Immature natural killer cell (primary cell): Measurements from ENCODE around the gene TFR2. TPM values are rescaled to one million over a fixed set of nuclear protein-coding genes. Genes with fewer than 3 reads are reported as not detected.

ENCODE experiments used
- DNase-seq, 3 donors: peaks; one replicate each; pipeline ENCODE4 v3.0.0; 2022; ENCODE audit warnings: mixed read lengths in 1 of 3
- H3K27ac Mint-ChIP-seq, 6 donors: one replicate each; pipeline ENCODE4 v1.8.0; 2020; ENCODE audit warnings: mixed read lengths in 6 of 6, mild to moderate bottlenecking in 5 of 6, inconsistent platforms in 4 of 6, moderate library complexity in 3 of 6
- H3K27me3 Mint-ChIP-seq, 3 donors: one replicate each; pipeline ENCODE4 v1.8.0; 2020 to 2021; ENCODE audit warnings: low read depth in 3 of 3, mild to moderate bottlenecking in 3 of 3, mixed read lengths in 3 of 3, moderate library complexity in 3 of 3, inconsistent platforms in 1 of 3
- H3K36me3 Mint-ChIP-seq, 3 donors: one replicate each; pipeline ENCODE4 v1.8.0; 2020; ENCODE audit warnings: mixed read lengths in 3 of 3, inconsistent platforms in 2 of 3, mild to moderate bottlenecking in 2 of 3
- H3K4me1 Mint-ChIP-seq, 2 donors: one replicate each; pipeline ENCODE4 v1.8.0; 2020; ENCODE audit warnings: inconsistent platforms in 2 of 2, mild to moderate bottlenecking in 2 of 2, mixed read lengths in 2 of 2, moderate library complexity in 1 of 2
- H3K4me3 Mint-ChIP-seq, 5 donors: one replicate each; pipeline ENCODE4 v1.8.0; 2020; ENCODE audit warnings: mild to moderate bottlenecking in 5 of 5, mixed read lengths in 5 of 5, inconsistent platforms in 3 of 5, moderate library complexity in 3 of 5
- H3K9me3 Mint-ChIP-seq, 6 donors: one replicate each; pipeline ENCODE4 v1.8.0; 2020; ENCODE audit warnings: mild to moderate bottlenecking in 6 of 6, mixed read lengths in 6 of 6, inconsistent platforms in 4 of 6, moderate library complexity in 3 of 6
- polyA plus RNA-seq, 3 donors: library from polyadenylated mRNA; unstranded; fragments of 300-500 nt; fragmentation: Illumina TruSeq; gene quantifications; one replicate each; pipeline ENCODE4 v1.2.3, GENCODE V29; 2021

Gene TFR2
- polyA plus RNA-seq, 3 donors from 2014 or later: 0.85 to 1.8 (median 1.1) TPM

DNA sequence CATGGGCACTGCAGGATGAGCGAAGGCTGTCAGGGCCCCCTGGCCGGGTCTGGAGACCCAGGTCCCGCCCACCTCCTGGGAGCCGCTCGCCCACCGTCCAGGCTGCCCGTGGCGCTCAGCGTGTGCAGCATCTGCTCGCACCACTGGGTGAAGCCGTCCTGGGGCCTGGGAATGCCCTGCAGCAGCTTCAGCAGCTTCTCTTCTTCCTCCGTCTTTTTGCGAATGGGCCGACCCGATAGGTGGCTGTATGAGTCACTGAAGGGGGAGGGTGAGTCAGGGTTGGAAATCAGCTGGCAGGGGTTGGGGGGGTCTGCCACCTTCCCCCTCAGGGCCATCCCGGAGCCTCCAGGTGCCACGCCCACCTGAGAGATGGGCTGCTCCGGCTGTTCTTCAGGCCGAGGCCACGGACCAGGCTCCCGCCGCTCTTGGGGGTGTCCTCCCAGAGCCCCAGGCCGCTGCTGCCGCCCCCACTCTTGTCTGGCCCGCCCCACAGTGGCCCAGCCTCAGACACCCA is 40.9 kb upstream of the TFR2 start:
- Mint-ChIP-seq H3K4me3 (no peak overlapping the region), H3K27me3 (peaks cover 4 to 5% (median 4%) of the 10 kb centered on the region in 3 donors), H3K36me3 (peaks cover 0 to 16% (median 0%) of the 10 kb centered on the region in 3 donors), H3K4me1 (peaks cover 15 to 18% of the 10 kb centered on the region in 2 donors), H3K27ac (no peak overlapping the region), H3K9me3 (no peaks in the 10 kb centered on the region)
- DNase-seq: no peak

DNA sequence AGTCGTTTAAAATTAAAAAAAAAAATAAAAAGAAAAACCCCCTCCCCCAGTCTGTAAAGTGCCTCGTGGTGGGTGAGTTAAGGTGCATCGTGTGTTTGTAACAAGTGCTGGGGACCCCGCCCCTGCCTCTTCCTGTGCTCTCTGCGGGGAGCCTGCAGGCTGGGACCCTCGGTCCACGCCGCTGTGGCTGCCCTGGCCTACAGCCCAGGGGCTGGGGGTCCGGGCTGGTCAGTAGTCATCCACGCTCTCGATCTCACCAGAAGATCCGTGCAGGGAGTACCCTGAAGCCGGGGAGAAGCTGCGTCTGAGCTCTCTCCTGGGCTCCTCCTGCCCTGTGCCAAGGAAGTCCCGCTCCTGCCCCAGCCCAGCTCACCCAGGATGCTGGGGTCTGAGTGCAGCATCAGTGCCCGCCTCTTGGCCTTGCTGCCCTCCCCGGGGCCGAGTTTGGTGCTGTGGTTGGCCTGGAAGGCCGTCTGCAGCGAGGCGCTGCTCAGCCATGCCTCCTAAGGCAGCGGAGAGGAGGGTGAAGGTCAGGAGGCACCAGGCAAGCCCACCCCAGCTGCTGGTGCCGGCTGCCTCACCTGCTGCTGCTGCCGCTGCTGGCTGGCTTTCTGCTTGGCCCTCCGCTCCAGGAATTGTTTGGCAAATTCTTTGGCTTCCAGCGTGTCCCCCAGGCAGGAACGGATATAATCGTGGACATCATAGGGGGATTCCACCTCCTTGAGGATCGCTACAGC is 40.3 kb upstream of the TFR2 start:
- Mint-ChIP-seq H3K4me3 (no peak overlapping the region), H3K36me3 (peaks cover 0 to 16% (median 0%) of the 10 kb centered on the region in 3 donors), H3K4me1 (peaks cover 15 to 23% of the 10 kb centered on the region in 2 donors), H3K27me3 (peaks cover 3 to 5% (median 4%) of the 10 kb centered on the region in 3 donors), H3K9me3 (no peaks in the 10 kb centered on the region), H3K27ac (peak overlapping the region in 2 of 6 donors; percentile 40 to 55)
- no peak for DNase-seq

DNA sequence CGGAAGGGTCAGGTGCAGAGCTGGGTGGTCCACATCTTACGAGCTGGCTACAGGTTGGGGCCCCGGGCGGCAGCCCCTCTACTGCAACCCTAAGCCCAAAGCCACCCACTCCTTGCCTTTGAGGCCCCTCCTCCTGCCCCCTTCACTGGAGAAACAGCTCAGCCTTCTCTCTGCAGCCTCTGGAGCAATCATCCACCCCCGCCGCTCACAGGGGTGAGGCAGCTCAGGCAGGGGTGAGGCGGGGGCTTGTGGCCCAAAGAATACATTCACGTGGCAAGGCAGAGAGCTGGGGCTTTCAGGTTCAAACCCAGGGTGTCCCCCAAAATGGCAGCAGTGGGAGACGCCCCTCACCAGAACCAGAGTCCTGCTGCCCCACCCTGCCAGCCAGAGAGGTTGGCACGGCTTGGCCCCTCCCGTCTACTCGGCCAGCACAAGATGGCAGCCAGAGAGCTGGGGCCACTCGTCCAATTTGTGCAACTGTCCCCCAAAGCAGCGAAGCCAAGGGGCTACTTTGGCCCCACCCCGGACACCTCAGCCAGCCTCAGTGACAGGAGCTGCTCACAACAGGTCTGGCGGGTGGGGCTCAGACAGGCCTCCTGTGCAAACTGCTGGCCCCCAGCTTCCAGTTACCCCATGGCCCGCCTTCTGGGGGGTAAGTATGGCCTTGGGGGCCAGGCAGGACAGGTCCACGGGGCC is 39.4 kb upstream of the TFR2 start:
- H3K4me1 Mint-ChIP-seq: peaks cover 15 to 27% of the 10 kb centered on the region in 2 donors
- DNase-seq: no peak
- peaks cover 4 to 11% (median 5%) of the 10 kb centered on the region in 3 donors for H3K27me3 Mint-ChIP-seq
- no peaks in the 10 kb centered on the region for H3K9me3 Mint-ChIP-seq
- H3K27ac Mint-ChIP-seq: peak overlapping the region in 3 of 6 donors; percentile 76 to 88 (median 85)
- H3K36me3 Mint-ChIP-seq: peaks cover 0 to 16% (median 0%) of the 10 kb centered on the region in 3 donors
- peak overlapping the region in 1 of 5 donors; percentile 30 for H3K4me3 Mint-ChIP-seq

DNA sequence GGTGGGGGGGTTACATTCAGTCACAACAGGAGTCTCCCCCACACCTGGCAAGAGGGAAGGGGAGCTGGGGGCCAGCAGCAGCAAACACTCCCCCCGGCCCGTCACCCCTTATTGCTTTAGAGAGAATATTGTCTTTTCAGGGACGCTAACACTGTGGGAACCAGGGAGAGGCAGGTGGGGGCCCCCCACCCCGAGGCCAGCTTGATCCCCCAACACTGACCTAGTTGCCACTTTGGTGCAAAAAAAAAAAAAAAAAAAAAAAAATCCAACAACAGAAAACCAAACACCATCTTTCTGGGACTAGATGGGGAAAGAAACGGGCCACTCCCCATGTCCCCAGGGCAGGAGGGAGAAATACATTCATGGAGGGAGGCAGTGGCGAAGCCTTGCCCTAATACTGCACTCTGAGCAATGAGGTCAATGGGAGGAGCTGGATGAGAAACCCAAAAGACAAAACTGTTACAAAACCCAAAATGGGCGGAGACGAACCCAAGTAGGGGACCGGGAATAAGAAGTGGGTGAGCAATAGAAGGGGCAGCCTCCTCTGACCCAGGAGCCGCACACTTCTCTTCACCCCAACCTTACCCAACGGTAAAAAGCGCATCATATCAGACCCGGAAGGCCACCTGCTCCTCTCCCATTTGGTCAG is 38.7 kb upstream of the TFR2 start:
- Mint-ChIP-seq H3K4me1 (peaks cover 15 to 27% of the 10 kb centered on the region in 2 donors), H3K36me3 (peaks cover 0 to 11% (median 0%) of the 10 kb centered on the region in 3 donors)
- DNase-seq: no peak

DNA sequence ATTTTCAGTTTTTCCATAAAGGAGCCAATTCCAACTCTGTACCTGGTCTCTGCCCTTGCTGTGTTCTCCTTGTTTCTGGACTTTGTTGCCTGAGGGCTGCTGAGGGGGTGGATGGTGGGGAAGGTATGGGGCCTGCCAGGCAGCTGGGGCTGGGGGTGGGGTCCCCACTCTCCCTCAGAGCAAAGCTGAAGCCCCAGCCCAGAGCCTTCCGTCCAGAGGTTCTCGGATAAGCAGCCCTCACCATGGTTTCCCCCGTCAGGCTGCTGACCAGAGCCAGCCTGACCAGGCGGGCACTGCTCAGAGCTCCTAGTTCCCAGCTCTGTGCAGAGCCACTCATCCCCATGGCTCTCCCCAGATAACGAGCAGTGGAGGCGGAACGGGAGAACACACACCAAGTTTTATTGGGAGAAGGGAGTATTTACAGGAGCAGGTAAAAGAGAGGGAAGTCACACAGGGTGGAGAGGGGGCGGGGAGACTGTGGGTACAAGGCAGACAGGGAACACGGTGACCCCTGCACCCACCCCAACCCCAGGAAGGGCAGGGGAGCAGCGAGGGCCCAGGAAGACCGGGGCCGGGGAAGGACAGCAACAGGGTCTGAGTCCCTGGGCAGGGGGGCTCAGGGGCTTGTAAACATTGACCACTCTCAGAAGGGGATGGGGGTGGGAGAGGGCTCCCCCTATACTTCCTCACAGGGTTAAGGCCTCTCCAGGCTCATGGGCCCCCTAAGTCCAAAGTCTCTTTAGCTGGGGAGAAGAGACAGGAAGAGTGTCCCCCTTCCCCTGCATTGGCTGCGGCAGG is 38.0 kb upstream of the TFR2 start:
- no peak overlapping the region for H3K4me3 Mint-ChIP-seq
- H3K4me1 Mint-ChIP-seq: peaks cover 15 to 27% of the 10 kb centered on the region in 2 donors
- no peak for DNase-seq
- peaks cover 0 to 11% (median 0%) of the 10 kb centered on the region in 3 donors for H3K36me3 Mint-ChIP-seq
- no peaks in the 10 kb centered on the region for H3K9me3 Mint-ChIP-seq
- H3K27ac Mint-ChIP-seq: peak overlapping the region in 5 of 6 donors; percentile 31 to 88 (median 81)
- H3K27me3 Mint-ChIP-seq: peaks cover 8 to 18% (median 12%) of the 10 kb centered on the region in 3 donors

More for the DNA sequence above, 38.7 kb upstream of the TFR2 start:
- Mint-ChIP-seq H3K27me3 (peaks cover 6 to 14% (median 7%) of the 10 kb centered on the region in 3 donors), H3K4me3 (peak overlapping the region in 1 of 5 donors; percentile 4), H3K27ac (peak overlapping the region; percentile 63 to 88 (median 77)), H3K9me3 (no peaks in the 10 kb centered on the region)

DNA sequence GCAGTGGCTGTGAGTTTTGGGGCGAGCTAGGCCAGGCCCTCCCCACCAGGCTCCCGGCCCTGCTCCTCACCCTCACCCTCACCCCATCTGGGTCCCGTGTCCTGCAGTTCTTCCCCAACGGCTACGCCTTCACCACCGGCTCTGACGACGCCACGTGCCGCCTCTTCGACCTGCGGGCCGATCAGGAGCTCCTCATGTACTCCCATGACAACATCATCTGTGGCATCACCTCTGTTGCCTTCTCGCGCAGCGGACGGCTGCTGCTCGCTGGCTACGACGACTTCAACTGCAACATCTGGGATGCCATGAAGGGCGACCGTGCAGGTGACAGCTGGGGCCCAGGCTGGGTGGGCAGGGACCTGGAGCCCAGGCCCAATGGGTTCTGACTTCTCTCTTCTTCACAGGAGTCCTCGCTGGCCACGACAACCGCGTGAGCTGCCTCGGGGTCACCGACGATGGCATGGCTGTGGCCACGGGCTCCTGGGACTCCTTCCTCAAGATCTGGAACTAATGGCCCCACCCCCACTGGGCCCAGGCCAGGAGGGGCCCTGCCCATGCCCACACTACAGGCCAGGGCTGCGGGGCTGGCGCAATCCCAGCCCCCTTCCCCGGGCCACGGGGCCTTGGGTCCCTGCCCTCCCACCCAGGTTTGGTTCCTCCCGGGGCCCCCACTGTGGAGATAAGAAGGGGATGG is 37.1 kb upstream of the TFR2 start:
- Mint-ChIP-seq H3K36me3 (peaks cover 0 to 11% (median 0%) of the 10 kb centered on the region in 3 donors), H3K9me3 (no peaks in the 10 kb centered on the region), H3K27me3 (peaks cover 14 to 26% (median 19%) of the 10 kb centered on the region in 3 donors), H3K4me1 (peaks cover 15 to 27% of the 10 kb centered on the region in 2 donors), H3K27ac (peak overlapping the region; percentile 41 to 88 (median 74)), H3K4me3 (peak overlapping the region in 1 of 5 donors; percentile 4)
- DNase-seq: no peak

DNA sequence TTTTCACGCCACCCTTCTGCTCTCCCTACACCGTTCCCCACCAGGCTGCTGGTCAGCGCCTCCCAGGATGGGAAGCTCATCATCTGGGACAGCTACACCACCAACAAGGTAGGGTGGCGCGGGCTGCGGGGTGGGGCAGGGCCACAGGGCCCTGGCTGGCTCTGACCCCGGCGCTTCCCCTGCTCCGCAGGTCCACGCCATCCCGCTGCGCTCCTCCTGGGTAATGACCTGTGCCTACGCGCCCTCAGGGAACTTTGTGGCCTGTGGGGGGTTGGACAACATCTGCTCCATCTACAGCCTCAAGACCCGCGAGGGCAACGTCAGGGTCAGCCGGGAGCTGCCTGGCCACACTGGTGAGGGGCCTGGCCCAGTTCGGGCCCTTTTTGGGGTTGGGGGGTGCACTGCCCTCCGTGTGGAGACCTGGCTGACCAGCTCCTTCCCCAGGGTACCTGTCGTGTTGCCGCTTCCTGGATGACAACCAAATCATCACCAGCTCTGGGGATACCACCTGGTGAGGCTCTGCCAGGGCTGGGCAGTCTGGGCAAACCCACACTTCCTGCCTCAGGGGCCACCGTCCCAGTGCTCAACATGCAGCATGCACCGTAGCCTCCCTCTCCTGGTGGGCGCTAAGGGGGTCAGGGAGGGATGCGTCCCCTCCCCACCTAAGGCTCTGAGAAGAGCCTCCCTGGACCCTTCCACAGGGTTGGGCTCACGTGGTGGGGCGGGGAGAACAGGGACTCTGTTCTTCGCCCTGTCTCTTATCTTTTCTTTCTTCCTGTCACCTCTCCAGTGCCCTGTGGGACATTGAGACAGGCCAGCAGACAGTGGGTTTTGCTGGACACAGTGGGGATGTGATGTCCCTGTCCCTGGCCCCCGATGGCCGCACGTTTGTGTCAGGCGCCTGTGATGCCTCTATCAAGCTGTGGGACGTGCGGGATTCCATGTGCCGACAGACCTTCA is 36.2 kb upstream of the TFR2 start:
- DNase-seq: no peak
- H3K27ac Mint-ChIP-seq: peak overlapping the region; percentile 88 to 98 (median 94)
- no peaks in the 10 kb centered on the region for H3K9me3 Mint-ChIP-seq
- H3K4me3 Mint-ChIP-seq: peak overlapping the region in 4 of 5 donors; percentile 6 to 83 (median 42)
- peaks cover 15 to 31% of the 10 kb centered on the region in 2 donors for H3K4me1 Mint-ChIP-seq
- H3K36me3 Mint-ChIP-seq: peaks cover 0 to 11% (median 0%) of the 10 kb centered on the region in 3 donors
- H3K27me3 Mint-ChIP-seq: peaks cover 21 to 34% (median 24%) of the 10 kb centered on the region in 3 donors

DNA sequence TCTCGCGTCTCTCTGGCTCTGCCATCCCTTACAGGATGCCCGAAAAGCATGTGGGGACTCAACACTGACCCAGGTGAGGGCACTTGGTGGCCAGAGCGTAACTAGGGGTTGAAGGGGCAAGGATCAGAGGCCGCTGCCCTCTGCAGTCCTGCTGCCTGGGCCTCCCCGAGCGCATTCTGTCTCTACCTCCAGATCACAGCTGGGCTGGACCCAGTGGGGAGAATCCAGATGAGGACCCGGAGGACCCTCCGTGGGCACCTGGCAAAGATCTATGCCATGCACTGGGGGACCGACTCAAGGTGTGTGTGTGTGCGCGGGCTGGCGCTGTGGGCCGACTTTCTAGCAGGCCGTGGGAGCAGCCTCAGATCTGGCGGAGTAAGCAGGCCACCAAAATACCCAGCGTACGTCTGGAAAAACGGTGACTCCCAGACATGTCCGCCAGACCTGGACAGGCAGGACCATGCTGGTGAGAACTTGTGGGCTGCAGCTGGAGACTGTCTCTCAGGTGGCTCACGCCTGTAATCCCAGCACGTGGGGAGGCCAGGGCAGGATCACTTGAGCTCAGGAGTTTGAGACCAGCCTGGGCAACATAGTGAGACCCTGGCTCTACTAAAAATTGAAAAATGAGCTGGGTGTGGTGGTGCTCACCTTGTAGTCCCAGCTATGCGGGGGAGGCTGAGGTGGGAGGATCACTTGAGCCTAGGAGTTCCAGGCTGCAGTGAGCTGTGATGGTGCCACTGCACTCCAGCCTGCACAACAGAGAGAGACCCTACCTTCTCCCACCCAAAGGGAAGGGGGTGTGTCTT is 35.4 kb upstream of the TFR2 start:
- H3K36me3 Mint-ChIP-seq: peaks cover 0 to 11% (median 0%) of the 10 kb centered on the region in 3 donors
- DNase-seq: no peak
- peak overlapping the region; percentile 72 to 89 (median 83) for H3K4me3 Mint-ChIP-seq
- H3K4me1 Mint-ChIP-seq: peaks cover 15 to 33% of the 10 kb centered on the region in 2 donors
- no peaks in the 10 kb centered on the region for H3K9me3 Mint-ChIP-seq
- H3K27me3 Mint-ChIP-seq: peaks cover 23 to 35% (median 24%) of the 10 kb centered on the region in 3 donors
- peak overlapping the region; percentile 88 to 98 (median 94) for H3K27ac Mint-ChIP-seq

DNA sequence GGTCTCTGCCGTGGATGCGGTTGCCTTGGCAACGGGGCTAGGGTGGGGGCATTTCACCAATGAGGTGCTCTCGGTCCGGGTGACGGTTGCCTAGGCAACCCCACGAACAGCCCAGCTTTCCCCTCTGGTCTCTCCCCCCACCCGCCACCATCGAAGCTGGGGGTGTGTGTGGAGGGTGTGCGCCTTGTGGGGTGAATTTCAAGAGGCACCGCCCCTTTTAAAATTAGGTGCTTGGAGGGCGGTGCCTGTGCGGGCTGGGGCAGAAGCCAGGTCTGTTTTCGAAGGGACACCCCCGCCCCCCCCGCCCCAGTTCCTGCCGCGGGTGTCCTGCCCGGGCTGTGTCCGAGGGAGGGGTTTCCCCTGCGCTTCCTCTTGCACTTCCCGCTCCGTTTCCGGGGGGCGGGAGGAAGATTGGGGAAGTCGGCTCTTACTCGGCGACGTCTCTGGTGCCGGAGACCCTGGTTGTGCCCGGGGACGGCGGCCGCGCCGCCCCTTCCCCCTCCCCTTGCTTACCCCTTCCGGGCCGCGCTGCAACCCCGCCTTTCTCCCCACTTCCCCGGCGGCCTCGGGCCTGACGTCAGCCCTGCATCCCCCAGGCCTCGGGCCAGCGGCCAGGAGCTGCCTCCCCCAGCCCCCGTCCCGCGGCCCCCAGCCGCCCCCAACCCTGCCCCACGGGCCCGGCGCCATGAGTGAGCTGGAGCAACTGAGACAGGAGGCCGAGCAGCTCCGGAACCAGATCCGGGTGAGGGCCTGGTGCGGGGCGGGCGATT is 34.4 kb upstream of the TFR2 start:
- Mint-ChIP-seq H3K27me3 (peaks cover 23 to 35% (median 24%) of the 10 kb centered on the region in 3 donors), H3K36me3 (peaks cover 0 to 11% (median 0%) of the 10 kb centered on the region in 3 donors), H3K4me1 (peaks cover 15 to 30% of the 10 kb centered on the region in 2 donors), H3K4me3 (peak overlapping the region; percentile 87 to 89 (median 89)), H3K9me3 (no peaks in the 10 kb centered on the region), H3K27ac (peak overlapping the region; percentile 88 to 98 (median 94))
- DNase-seq: peak; percentile 90 to 92 (median 91)

DNA sequence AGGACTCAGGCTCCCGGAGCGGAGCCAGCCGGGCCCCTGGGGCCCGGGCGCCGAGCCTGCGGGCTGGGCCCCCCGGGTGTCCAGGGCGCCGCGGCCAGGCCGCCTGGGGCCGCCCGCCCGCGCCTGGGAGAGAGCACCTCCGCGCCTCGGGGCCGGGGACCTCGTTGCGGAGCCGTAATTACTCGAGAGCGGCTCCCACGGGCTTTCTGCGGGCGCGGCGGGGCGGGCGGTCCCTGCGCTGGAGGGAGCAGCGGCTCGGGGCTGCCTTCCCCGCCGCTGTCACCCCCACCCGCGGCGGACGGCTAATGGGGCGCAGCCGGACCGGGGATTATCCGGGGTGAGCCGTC is 33.7 kb upstream of the TFR2 start:
- Mint-ChIP-seq H3K4me3 (peak overlapping the region; percentile 92 to 96 (median 93)), H3K27ac (peak overlapping the region in 3 of 6 donors; percentile 95 to 98 (median 98)), H3K36me3 (peaks cover 0 to 9% (median 0%) of the 10 kb centered on the region in 3 donors), H3K27me3 (peaks cover 22 to 35% (median 23%) of the 10 kb centered on the region in 3 donors), H3K9me3 (no peaks in the 10 kb centered on the region), H3K4me1 (peaks cover 11 to 25% of the 10 kb centered on the region in 2 donors)
- no peak for DNase-seq
